Panc1 (cell line): ENCODE results near the gene TBX4. TPM values are rescaled to one million over a fixed set of nuclear protein-coding genes. Genes with fewer than 3 reads are reported as not detected.

Source experiments
- ATAC-seq: fragments of 200-7000 bp; cut with Tn5 transposase; 2 replicates; pipeline ENCODE4 v1.9.1; 2020; ENCODE audit warnings: mild to moderate bottlenecking, moderate library complexity
- BruUV-seq: library from RNA; stranded (reverse); fragments of 400-500 nt; replicated peaks from 2 replicates; lab custom pipeline; 2021; lab: Mats Ljungman, UMichigan
- CTCF ChIA-PET: fragments of 300-600 bp; sonication (Branson Sonifier 250); formaldehyde crosslinking; loops from one replicate; lab custom pipeline; 2022; ENCODE audit warnings: antibody characterized with exemption; lab: Charles Lee
- POLR2A ChIA-PET: fragments of 300-600 bp; sonication (Branson Sonifier 250); formaldehyde crosslinking; loops from one replicate; lab custom pipeline; 2022; ENCODE audit warnings: antibody characterized with exemption; lab: Charles Lee
- DNase-seq: peaks from one replicate; pipeline ENCODE4 v3.0.0-alpha.2; 2010; ENCODE audit warnings: low read depth, low spot score
- H3K27ac ChIP-seq: 2 replicates; pipeline ENCODE4 v1.5.1; 2011; ENCODE audit warnings: mild to moderate bottlenecking, low read length, inconsistent platforms
- H3K27me3 ChIP-seq: fragments of 200-500 bp; sonication (Bioruptor generic); 2 replicates; pipeline ENCODE4 v1.6.0; 2014; ENCODE audit warnings: low read length, inconsistent platforms; ENCODE audit not compliant: control insufficient read depth, insufficient read depth
- H3K36me3 ChIP-seq: fragments of 200-500 bp; sonication (Bioruptor generic); 2 replicates; pipeline ENCODE4 v1.5.1; 2014; ENCODE audit warnings: inconsistent platforms, mild to moderate bottlenecking, low read length, moderate library complexity; ENCODE audit not compliant: control insufficient read depth, insufficient read depth
- H3K4me1 ChIP-seq: 2 replicates; pipeline ENCODE4 v1.5.1; 2011; ENCODE audit warnings: inconsistent platforms, mild to moderate bottlenecking, low read length, moderate library complexity; ENCODE audit not compliant: control insufficient read depth, insufficient read depth
- H3K4me3 ChIP-seq, 2 experiments: 2 replicates each; pipeline ENCODE4 v1.5.1; 2011 to 2012; ENCODE audit warnings: low read depth in 2 of 2, low read length in 2 of 2, mild to moderate bottlenecking in 2 of 2, inconsistent platforms in 1 of 2, moderate library complexity in 1 of 2
- H3K9me3 ChIP-seq: fragments of 200-500 bp; sonication (Bioruptor generic); 2 replicates; pipeline ENCODE4 v1.5.1; 2014; ENCODE audit warnings: low read depth, mild to moderate bottlenecking, inconsistent platforms, low read length, moderate library complexity; ENCODE audit not compliant: control insufficient read depth, insufficient read depth
- CTCF ChIP-seq: fragments of 450-650 bp; IDR thresholded peaks from 2 replicates; pipeline ENCODE4 v1.5.1; 2017; ENCODE audit warnings: mild to moderate bottlenecking
- POLR2AphosphoS5 ChIP-seq: IDR thresholded peaks from 2 replicates; pipeline ENCODE4 v1.6.1; 2012; ENCODE audit warnings: mild to moderate bottlenecking, low read depth, low read length, moderate library complexity
- REST ChIP-seq, 2 experiments: IDR thresholded peaks; 2 replicates each; pipeline ENCODE4 v1.6.1; 2011 to 2012; ENCODE audit warnings: low read depth in 2 of 2, control low read depth in 1 of 2, low read length in 1 of 2, mild to moderate bottlenecking in 1 of 2, moderate library complexity in 1 of 2; ENCODE audit not compliant: insufficient read depth in 1 of 2
- SIN3A ChIP-seq: IDR thresholded peaks from 2 replicates; pipeline ENCODE4 v1.6.1; 2012; ENCODE audit warnings: low read depth, mild to moderate bottlenecking, low read length, moderate library complexity, borderline replicate concordance; ENCODE audit not compliant: insufficient read depth
- TCF7L2 ChIP-seq: IDR thresholded peaks from 2 replicates; pipeline ENCODE4 v1.6.1; 2011; ENCODE audit warnings: mild to moderate bottlenecking, low read depth, low read length, inconsistent platforms
- in situ Hi-C: cut with HindIII; loops from 2 replicates; pipeline ENCODE4 v1.10.0; 2016; ENCODE audit warnings: low sequenced_read_pairs, low pct_unique_long_range_greater_than_20kb
- intact Hi-C: fragments of 100-400 bp; cut with micrococcal nuclease; formaldehyde crosslinking; loops from one replicate; pipeline ENCODE4 v1.10.0; 2022; ENCODE audit not compliant: unreplicated experiment
- total RNA-seq: library from RNA; stranded (reverse); gene quantifications from one replicate; pipeline ENCODE4 v1.2.1, GENCODE V29; 2021; ENCODE audit not compliant: unreplicated experiment

Gene TBX4
- total RNA-seq, 1 experiment from 2014 or later: not detected

GRCh38 chr17:61483778-61484116, 31.5 kb downstream of the TBX4 start:
- H3K4me3 ChIP-seq: no peak overlapping the region
- in situ Hi-C loops (no loop called here), intact Hi-C loops (no loop called here)
- H3K9me3 ChIP-seq: no peaks in the 10 kb centered on the region
- DNase-seq: no peak
- no peak for TF ChIP-seq SIN3A
- no peak for TF ChIP-seq POLR2AphosphoS5
- no peak for TF ChIP-seq REST (IDR thresholded peaks at IDR 0.05; ENCODE audit: insufficient read depth in 1 of 2, low read depth in 2 of 2, low read length in 1 of 2)
- TF ChIP-seq CTCF: no peak
- no peak for TF ChIP-seq TCF7L2
- H3K4me1 ChIP-seq: no peaks in the 10 kb centered on the region; the same call in 1 of the 2 replicates
- no peak for ATAC-seq
- BruUV-seq: no TSS peak
- no peaks in the 10 kb centered on the region for H3K27me3 ChIP-seq
- CTCF ChIA-PET: no interaction called here
- H3K36me3 ChIP-seq: no peaks in the 10 kb centered on the region
- H3K27ac ChIP-seq: no peak overlapping the region
- POLR2A ChIA-PET: no interaction called here

GRCh38 chr17:61484174-61484573, 32.0 kb downstream of the TBX4 start:
- H3K9me3 ChIP-seq: no peaks in the 10 kb centered on the region
- no peak overlapping the region for H3K4me3 ChIP-seq
- TF ChIP-seq CTCF (no peak), REST (IDR thresholded peaks at IDR 0.05; ENCODE audit: insufficient read depth in 1 of 2, low read depth in 2 of 2, low read length in 1 of 2) (no peak)
- ChIA-PET CTCF (interaction anchor here (0.7 kb wide), 1 partner anchor 10 kb away, joined by 8 read pairs; no protein-coding TSS in a partner anchor), POLR2A (no interaction called here)
- no peaks in the 10 kb centered on the region for H3K27me3 ChIP-seq
- H3K4me1 ChIP-seq: no peaks in the 10 kb centered on the region; the same call in 1 of the 2 replicates
- intact Hi-C loops: no loop called here
- H3K36me3 ChIP-seq: no peaks in the 10 kb centered on the region
- no peak overlapping the region for H3K27ac ChIP-seq
- in situ Hi-C loops: no loop called here
- ATAC-seq (no peak), DNase-seq (no peak)
- no TSS peak for BruUV-seq
